C4-2B (cell line): ENCODE data around the gene C8A.

Experiments
- ZFX ChIP-seq: fragments of 450-650 bp; IDR thresholded peaks from 2 replicates; pipeline ENCODE4 v1.6.1; 2017
- TF ChIP-seq, protein P1 (sequence below): fragments of 450-650 bp; conservative IDR thresholded peaks from 2 replicates; pipeline ENCODE4 v1.5.1; 2017; ENCODE audit warnings: mild to moderate bottlenecking

DNA sequence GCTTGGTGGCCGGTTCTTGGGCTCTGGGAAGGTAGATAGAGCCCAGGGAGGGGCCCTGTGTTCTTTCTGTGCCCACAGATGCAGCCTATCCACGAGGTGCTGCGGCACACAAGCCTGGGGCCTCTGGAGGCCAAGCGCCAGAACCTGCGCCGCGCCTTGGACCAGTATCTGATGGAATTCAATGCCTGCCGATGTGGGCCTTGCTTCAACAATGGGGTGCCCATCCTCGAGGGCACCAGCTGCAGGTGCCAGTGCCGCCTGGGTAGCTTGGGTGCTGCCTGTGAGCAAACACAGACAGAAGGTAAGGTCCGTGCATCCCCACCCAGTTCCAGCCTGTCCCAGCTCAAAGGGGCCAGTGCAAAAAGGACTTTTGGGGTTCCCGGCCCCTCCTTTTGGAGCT, 57.7 kb downstream of the C8A start:
- TF ChIP-seq, protein P1, sequence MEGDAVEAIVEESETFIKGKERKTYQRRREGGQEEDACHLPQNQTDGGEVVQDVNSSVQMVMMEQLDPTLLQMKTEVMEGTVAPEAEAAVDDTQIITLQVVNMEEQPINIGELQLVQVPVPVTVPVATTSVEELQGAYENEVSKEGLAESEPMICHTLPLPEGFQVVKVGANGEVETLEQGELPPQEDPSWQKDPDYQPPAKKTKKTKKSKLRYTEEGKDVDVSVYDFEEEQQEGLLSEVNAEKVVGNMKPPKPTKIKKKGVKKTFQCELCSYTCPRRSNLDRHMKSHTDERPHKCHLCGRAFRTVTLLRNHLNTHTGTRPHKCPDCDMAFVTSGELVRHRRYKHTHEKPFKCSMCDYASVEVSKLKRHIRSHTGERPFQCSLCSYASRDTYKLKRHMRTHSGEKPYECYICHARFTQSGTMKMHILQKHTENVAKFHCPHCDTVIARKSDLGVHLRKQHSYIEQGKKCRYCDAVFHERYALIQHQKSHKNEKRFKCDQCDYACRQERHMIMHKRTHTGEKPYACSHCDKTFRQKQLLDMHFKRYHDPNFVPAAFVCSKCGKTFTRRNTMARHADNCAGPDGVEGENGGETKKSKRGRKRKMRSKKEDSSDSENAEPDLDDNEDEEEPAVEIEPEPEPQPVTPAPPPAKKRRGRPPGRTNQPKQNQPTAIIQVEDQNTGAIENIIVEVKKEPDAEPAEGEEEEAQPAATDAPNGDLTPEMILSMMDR, result no peak
- TF ChIP-seq ZFX, result no peak
